Esophagus muscularis mucosa (tissue), 3 donors: ENCODE data around the gene ATP6V1C2.

Source experiments
- CTCF ChIP-seq, 3 experiments: fragments of 200-600 bp in 2 of 3; fragments of 450-650 bp in 1 of 3; sonication (generic) in 2 of 3; IDR thresholded peaks; one replicate each; pipeline ENCODE4 v1.5.1; 2017 to 2019; ENCODE audit warnings: antibody characterized with exemption in 3 of 3, mild to moderate bottlenecking in 2 of 3, moderate library complexity in 1 of 3
- POLR2AphosphoS5 ChIP-seq, 2 donors: sonication (generic); formaldehyde crosslinking; IDR thresholded peaks; one replicate each; pipeline ENCODE4 v1.6.1; 2017; ENCODE audit warnings: antibody characterized with exemption in 2 of 2

GRCh38 chr2:10752236-10752635, 30.8 kb downstream of the ATP6V1C2 start:
- TF ChIP-seq CTCF (IDR thresholded peaks at IDR 0.05), result no peak
- TF ChIP-seq POLR2AphosphoS5 (IDR thresholded peaks at IDR 0.05), result no peak
